NCI-H2171 (cell line): ENCODE measurements around the gene MRAP.
"Not testable (repeated sequence)": the region's sequence is repeated elsewhere in the genome, so short reads cannot be mapped to it uniquely, and the experiment has no call there.

Experiments
- DNase-seq: peaks from one replicate; lab custom pipeline; 2025; lab: John Stamatoyannopoulos, UW

The MRAP gene

GRCh38 chr21:32300117-32300681, 1.5 kb downstream of the MRAP start:
- DNase-seq, result no peak

DNA sequence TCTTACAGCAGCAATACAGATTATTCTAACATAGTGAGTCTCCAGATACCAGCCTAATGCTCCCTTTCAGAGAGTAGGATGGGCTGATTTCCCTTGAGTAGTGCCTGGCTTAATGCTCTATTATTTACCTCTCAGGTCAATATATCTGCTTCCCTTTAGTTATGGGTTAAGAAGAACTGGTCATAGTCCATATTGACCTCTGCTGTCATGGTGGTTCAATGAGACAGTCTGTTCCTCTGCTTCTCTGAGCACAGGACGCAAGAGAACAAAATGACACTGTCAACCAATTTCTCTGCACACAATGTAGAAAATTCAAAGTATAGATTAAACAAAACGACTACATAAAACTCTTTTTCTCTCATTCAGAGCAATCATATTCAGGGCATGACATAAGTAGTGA, 2.9 kb downstream of the MRAP start:
- DNase-seq, result no peak

DNA sequence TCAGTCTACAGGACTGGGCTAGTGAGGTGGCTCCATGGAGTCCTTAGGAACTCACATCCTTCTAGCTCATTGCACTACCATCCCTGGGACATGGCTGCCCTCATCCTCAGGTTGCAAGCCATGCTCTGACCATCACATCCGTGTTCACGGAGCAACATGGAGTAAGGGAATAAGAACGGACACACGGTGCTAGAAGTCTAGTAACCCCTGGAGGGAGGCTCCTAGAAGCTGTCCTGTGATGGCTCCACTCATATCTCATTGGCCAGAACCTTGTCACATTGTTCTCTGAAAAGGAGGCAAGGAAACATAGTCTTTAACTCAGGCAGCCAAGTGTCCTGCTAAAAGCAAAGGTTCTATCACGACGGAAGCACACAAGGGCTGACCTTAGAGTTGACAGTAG, 3.9 kb downstream of the MRAP start:
- DNase-seq, result no peak

DNA sequence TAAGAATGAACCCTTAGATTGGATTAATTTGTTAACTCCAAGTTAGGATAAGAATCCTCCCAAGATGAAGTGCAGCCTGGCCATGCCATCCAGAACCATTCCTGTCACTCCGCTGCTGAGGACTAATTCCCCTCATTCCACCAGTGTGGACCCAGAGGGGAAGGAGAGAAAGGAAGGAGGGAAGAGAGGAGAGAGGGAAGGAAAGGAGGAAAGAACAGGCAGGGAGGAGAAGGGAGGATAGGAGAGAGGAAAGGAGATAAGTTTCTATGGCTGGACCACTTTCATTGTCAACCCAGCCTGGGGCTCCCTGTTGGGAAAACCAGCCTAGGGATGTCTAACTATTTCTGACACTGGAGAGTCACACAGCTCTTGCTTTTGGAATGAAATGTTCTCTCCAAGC, 4.7 kb downstream of the MRAP start:
- DNase-seq, result no peak

DNA sequence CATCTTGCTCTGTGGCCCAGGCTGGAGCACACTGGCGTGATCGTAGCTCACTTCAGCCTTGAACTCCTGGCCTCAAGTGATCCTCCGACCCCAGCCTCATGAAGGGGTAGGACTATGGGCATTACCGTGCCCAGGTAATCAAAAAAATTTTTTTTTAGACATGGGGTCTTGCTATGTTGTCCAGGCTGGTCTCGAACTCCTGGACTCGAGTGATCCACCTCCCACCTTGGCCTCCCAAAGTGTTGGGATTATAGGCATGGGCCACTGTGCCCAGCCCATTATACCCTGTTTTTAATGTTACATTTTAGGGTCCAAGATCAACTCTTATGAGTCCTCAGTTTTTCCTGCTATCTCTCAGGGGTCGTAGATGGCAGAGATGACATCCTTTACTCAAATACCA, 6.3 kb downstream of the MRAP start:
- DNase-seq, result no peak

- no peak for DNase-seq
Measured at GRCh38 chr21:32306021-32306780, 7.5 kb downstream of the MRAP start.

DNA sequence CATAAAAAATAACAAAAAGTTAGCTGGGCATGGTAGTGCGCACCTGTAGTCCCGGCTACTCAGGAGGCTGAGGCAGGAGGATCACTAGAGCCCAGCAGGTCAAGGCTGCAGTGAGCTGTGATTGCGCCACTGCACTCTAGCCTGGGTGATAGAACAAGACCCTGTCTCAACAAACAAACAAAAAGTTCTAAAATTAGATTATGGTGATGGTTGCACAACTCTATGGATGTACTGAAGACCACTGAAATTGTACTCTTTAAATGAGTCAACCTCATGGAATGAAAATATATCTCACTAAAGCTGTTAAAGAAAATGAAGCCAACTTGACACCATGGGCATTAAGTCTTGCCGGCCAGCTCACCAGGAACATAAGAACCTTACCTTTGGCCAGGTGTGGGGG, 9.1 kb downstream of the MRAP start:
- DNase-seq, result no peak

DNA sequence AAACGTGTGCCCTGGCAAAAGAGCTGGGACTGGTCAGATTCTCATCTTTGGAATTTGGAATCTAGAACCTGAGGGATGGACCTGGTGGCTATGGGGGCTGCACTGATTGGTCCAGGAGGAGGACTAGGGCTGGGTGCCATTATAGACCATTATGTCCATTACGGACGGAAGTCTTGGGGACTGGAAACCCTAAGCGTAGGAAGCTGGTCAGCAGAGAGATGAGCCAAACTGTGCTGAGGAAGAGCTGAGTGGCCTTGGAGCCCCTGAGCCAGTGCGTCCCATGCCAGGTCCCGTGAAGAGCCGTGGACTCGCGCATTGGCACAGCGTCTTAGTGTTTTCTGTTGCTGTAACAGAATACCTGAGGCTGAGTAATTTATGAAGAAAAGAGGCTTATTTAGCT, 10.0 kb downstream of the MRAP start:
- DNase-seq, result no peak

- no peak for DNase-seq
Measured at GRCh38 chr21:32309906-32310460, 11.3 kb downstream of the MRAP start.

GRCh38 chr21:32310976-32311375, 12.3 kb downstream of the MRAP start:
- DNase-seq, result not testable (repeated sequence)

GRCh38 chr21:32311621-32312020, 13.0 kb downstream of the MRAP start:
- no peak for DNase-seq

DNA sequence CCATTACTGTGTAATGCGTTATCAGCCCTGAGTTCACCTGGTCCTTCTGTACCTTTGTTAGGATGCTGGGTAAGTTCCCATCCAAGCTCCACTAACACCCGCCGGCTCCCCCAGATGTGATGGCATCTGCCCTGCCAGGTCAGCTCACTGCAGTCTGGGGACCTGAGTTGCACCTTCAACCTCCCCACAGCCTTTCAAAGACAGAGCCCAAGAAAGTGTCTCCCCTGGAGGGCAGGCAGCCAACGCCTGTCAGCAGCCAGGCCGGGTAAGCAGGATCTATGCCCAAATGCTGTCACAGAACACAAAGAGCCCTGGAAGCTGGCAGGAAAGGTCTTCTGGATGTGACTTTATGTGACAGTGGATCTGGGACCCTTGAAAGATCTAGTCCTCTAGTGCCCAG, 13.7 kb downstream of the MRAP start:
- no peak for DNase-seq

DNA sequence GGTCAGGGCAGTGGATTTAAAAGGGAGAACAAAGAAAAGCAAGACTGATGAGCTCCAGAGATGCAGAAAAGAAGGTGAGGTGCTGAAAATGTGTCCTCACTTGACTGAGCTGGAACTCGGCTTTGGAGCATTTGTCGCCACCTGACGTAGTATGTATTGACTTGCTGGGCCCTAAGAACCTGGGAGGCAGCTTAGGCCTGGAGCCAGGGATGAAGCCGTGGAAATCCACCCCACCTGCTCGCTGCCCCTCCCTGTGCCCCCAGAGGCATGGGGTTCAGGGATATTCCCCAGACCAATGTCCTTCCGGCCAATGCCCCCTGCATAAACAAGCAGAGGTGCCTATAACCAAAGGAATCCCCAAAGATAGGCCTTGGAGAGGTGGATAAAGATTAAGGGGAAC, 14.3 kb downstream of the MRAP start:
- no peak for DNase-seq

DNA sequence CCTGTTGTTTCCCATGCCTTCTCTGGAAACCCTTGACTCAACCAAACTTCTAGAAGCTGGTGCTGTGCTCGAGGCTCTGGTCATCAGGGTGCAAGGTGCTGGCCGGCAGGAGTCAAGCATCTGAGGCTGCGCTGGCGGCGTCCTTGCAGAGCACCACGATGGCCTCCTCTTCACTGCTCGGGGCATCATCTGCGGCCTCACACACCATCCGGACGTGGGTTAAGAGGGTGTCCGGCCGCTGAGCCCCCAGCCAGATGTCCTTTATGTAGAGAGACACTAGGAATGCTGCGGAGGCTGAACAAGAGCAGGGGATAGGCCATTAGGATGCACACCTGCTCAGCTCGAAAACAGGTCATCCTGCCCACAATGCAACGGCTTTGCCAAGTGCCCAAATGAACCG, 16.2 kb downstream of the MRAP start:
- no peak for DNase-seq

- DNase-seq, result no peak
Measured at GRCh38 chr21:32315511-32316281, 17.0 kb downstream of the MRAP start.

- no peak for DNase-seq
Measured at GRCh38 chr21:32316361-32317215, 17.9 kb downstream of the MRAP start.

- DNase-seq, result no peak
Measured at GRCh38 chr21:32317726-32318125, 19.1 kb downstream of the MRAP start.

DNA sequence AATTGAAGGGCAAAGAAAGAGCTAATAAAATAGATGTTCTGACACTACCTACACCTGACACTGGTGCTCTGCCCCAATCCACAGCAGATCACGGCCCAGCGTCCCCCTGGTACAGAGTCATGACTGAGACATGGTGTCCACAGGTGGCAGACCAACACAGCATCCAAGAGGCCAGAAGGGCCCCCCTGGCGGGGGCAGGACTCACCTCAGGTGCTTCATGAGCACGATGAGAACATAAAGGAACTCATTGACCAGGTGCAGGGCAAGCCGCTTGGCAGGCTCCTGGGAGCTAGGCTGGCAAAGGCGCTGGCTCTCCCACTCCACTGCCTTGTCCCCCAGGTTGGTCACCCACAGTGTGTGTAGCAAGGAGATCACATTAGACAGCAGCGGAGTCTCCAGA, 20.4 kb downstream of the MRAP start:
- DNase-seq, result no peak

- DNase-seq, result no peak
Measured at GRCh38 chr21:32320059-32320458, 21.4 kb downstream of the MRAP start.

- no peak for DNase-seq
Measured at GRCh38 chr21:32320726-32321125, 22.1 kb downstream of the MRAP start.

GRCh38 chr21:32321480-32321879, 22.8 kb downstream of the MRAP start:
- DNase-seq, result no peak

DNA sequence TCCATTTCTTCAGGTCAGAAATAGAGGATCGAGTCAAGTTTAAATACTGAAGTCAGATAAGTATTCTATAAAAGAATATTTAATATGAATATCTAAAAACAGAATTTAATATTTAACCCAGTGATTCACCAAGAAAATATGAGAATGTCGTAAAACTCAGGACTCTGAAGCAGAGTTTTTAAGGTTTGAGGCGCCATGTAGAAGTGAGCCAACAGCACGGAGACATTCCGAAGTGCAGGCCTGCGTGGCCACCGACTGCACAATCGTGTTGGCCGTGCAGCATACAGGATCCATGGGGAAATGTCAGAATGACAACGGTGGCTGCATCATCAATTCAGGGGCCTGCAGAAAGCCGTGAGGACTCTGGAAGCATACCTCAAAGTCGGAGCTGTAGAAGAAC, 23.4 kb downstream of the MRAP start:
- no peak for DNase-seq
